A673 (cell line): ENCODE measurements around the gene PFKFB2.

Experiments
- EZH2 ChIP-seq: fragments of 200-600 bp; sonication (generic); IDR thresholded peaks from 2 replicates; pipeline ENCODE4 v1.6.1; 2017; ENCODE audit warnings: borderline replicate concordance, low read depth, mild to moderate bottlenecking, mixed read lengths, antibody characterized with exemption, low read length; ENCODE audit not compliant: poor library complexity, severe bottlenecking
- TF ChIP-seq, protein P1 (sequence below): fragments of 300-800, 200-600 bp; sonication (generic); conservative IDR thresholded peaks from 2 replicates; pipeline ENCODE4 v1.5.1; 2017; ENCODE audit warnings: low read depth, mild to moderate bottlenecking, antibody characterized with exemption, low read length, moderate library complexity, mixed read lengths

DNA sequence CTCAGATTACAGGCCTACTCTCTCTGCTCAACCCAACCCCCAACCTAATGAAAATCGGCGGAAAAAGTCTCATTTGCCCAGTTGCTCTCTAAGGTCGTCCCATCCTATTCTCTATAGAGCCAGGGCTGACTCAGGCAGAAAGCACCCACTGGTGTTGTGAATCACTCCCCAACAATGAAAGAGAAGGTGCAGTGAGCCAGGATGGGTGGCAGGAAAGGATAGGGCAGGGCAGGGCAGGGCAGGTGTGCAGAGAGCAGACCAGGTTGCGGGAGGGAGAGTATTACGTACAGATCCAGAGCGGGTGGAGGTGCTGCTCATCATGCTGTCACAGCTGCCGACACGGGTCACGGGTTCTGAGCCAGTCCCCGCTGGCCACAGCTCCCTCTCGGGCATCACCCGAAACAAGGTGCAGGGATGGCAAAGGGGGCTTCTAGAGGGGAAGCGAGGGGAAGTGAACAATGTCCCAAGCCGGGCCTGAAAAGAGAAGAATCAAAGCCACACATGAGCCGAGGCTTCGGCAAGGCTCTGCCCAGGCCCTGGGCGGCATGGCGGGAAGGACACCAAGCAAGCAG is 25.8 kb upstream of the PFKFB2 start:
- TF ChIP-seq, protein P1, sequence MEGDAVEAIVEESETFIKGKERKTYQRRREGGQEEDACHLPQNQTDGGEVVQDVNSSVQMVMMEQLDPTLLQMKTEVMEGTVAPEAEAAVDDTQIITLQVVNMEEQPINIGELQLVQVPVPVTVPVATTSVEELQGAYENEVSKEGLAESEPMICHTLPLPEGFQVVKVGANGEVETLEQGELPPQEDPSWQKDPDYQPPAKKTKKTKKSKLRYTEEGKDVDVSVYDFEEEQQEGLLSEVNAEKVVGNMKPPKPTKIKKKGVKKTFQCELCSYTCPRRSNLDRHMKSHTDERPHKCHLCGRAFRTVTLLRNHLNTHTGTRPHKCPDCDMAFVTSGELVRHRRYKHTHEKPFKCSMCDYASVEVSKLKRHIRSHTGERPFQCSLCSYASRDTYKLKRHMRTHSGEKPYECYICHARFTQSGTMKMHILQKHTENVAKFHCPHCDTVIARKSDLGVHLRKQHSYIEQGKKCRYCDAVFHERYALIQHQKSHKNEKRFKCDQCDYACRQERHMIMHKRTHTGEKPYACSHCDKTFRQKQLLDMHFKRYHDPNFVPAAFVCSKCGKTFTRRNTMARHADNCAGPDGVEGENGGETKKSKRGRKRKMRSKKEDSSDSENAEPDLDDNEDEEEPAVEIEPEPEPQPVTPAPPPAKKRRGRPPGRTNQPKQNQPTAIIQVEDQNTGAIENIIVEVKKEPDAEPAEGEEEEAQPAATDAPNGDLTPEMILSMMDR: no peak
- TF ChIP-seq EZH2: no peak
